Muscle layer of colon (tissue), 2 donors: ENCODE results near the gene RBM43.

ENCODE experiments used
- H3K27ac ChIP-seq: one replicate; pipeline ENCODE4 v1.7.0; 2013; ENCODE audit warnings: low read depth, mild to moderate bottlenecking, low read length, moderate library complexity
- H3K27me3 ChIP-seq, 2 donors: one replicate each; pipeline ENCODE4 v1.7.0; 2013; ENCODE audit warnings: low read length in 2 of 2, mild to moderate bottlenecking in 2 of 2; ENCODE audit not compliant: insufficient read depth in 2 of 2, control insufficient read depth in 1 of 2
- H3K36me3 ChIP-seq: one replicate; pipeline ENCODE4 v1.7.0; 2013; ENCODE audit warnings: mild to moderate bottlenecking, low read length; ENCODE audit not compliant: insufficient read depth
- H3K4me1 ChIP-seq: one replicate; pipeline ENCODE4 v1.7.0; 2013; ENCODE audit warnings: mild to moderate bottlenecking, low read length; ENCODE audit not compliant: insufficient read depth
- H3K4me3 ChIP-seq, 2 donors: one replicate each; pipeline ENCODE4 v1.7.0; 2013; ENCODE audit warnings: low read length in 2 of 2, low read depth in 1 of 2, mild to moderate bottlenecking in 1 of 2, moderate library complexity in 1 of 2
- H3K9ac ChIP-seq: one replicate; pipeline ENCODE4 v1.7.0; 2013; ENCODE audit warnings: low read length
- H3K9me3 ChIP-seq: one replicate; pipeline ENCODE4 v1.7.0; 2013; ENCODE audit warnings: mild to moderate bottlenecking, low read length
- donor health status: abdominal sarcoma.
- donor health status: Adenocarcinoma of cecum.

Gene RBM43

GRCh38 chr2:151289972-151290866 is 28.6 kb upstream of the RBM43 start:
- Histone ChIP-seq H3K4me1 (peaks cover 10% of the 10 kb centered on the region), H3K4me3 (peak overlapping the region; percentile 34 to 76), H3K9me3 (no peaks in the 10 kb centered on the region), H3K36me3 (no peaks in the 10 kb centered on the region), H3K27me3 (no peaks in the 10 kb centered on the region), H3K9ac (peak overlapping the region; percentile 36), H3K27ac (peak overlapping the region; percentile 84)

DNA sequence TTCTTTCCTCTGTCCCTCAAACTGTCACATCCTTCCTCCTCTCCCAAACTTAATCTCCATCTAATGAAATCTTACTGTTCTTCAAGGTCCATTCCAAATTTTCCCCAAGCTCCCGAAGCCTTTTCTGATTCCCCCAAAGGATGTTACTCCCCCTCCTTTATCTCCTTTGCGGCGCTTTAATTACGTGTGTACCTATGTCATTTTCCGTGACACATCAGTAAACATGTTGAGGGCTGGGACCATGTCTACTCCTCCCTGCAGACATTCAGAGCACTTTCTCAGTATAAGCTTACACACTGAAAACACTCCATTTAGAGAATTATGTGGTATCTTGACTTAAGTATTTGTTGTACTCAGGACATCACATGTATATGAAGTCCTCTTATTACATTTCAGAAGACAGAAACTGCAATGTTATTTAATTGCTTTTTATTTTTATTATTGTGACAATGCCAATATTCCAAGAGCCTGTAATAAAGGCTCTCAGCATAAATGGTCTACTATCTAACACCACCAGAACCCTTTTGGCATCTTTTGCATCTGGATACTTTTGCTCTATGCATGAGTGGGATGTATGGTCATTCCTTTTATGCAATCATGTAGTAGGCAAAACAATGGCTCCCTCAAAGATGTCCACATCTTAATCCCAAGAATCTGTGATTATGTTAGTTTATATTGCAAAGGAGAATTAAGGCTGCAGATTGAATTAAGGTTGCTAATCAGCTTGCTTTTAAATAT is 26.0 kb upstream of the RBM43 start:
- Histone ChIP-seq H3K27ac (no peak overlapping the region), H3K4me3 (no peak overlapping the region), H3K36me3 (no peaks in the 10 kb centered on the region), H3K27me3 (no peaks in the 10 kb centered on the region), H3K4me1 (peaks cover 10% of the 10 kb centered on the region), H3K9me3 (no peaks in the 10 kb centered on the region), H3K9ac (no peak overlapping the region)

- no peaks in the 10 kb centered on the region for H3K27me3 ChIP-seq
- H3K27ac ChIP-seq = no peak overlapping the region
- peaks cover under 1% of the 10 kb centered on the region for H3K4me1 ChIP-seq
- no peaks in the 10 kb centered on the region for H3K9me3 ChIP-seq
- no peak overlapping the region for H3K9ac ChIP-seq
- no peak overlapping the region for H3K4me3 ChIP-seq
- peaks cover 14% of the 10 kb centered on the region for H3K36me3 ChIP-seq
These were observed 20.7 kb upstream of the RBM43 start for GRCh38 chr2:151282401-151282800.

DNA sequence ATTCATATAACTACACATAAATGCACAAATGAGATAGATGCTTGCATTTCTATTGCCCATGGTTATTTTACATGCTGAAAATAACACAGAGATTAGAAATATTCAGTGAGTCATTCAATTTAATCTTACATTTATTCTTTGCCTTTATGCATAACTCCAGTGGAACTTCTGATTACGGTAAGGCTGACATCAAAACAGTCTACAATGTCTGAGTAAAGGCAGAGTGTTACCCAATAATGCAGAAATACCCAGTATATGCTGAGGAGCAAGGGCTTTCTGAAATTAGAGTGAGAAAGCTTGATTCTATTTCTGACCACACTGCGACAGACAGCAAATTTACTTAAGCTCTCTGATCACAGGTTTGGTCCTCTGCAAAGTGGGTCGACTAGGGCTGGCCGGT is 18.6 kb upstream of the RBM43 start:
- no peaks in the 10 kb centered on the region for H3K27me3 ChIP-seq
- H3K4me1 ChIP-seq = no peaks in the 10 kb centered on the region
- no peaks in the 10 kb centered on the region for H3K9me3 ChIP-seq
- no peak overlapping the region for H3K9ac ChIP-seq
- no peak overlapping the region for H3K4me3 ChIP-seq
- peaks cover 29% of the 10 kb centered on the region for H3K36me3 ChIP-seq
- H3K27ac ChIP-seq = no peak overlapping the region

DNA sequence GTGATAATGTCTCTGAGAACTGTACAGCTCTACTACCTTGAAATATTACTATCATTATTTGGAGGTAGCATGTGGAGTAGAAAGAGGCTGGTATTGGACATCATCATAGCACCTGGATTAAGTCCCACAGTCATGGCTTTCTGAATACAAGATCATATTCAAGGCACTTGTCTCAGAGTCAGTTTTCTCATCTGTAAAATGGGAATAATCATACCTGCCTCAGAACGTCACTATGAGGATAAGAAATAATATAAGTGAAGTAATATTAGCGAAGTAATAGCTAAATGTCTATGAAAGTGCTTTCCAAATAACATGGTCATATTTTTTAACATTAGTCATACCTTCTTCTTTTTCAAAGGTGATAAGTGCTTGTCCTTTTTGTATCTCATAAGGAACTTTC is 16.8 kb upstream of the RBM43 start:
- Histone ChIP-seq H3K4me1 (no peaks in the 10 kb centered on the region), H3K4me3 (no peak overlapping the region), H3K9ac (no peak overlapping the region), H3K27me3 (no peaks in the 10 kb centered on the region), H3K9me3 (no peaks in the 10 kb centered on the region), H3K36me3 (peaks cover 29% of the 10 kb centered on the region), H3K27ac (no peak overlapping the region)

DNA sequence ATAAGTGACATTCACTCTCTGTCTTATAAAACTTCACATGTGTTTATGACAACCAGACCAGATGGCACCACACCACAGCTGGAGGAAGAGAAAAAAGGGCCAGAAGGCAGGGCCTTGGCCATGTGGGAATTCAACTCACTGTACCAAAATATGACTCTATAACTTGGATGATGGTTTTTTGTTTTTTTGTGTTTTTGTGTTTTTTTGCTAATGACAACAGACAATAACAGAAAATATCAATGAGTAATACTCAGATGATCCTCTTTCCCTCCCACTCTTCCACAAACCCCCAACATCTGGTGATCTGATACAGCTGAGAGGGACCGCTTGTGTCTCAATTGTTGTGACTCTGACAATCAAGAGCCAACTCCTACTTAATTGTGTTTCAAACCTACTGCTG is 15.4 kb upstream of the RBM43 start:
- Histone ChIP-seq H3K27me3 (no peaks in the 10 kb centered on the region), H3K9me3 (no peaks in the 10 kb centered on the region), H3K4me3 (no peak overlapping the region), H3K4me1 (no peaks in the 10 kb centered on the region), H3K36me3 (peaks cover 30% of the 10 kb centered on the region), H3K27ac (no peak overlapping the region), H3K9ac (no peak overlapping the region)

GRCh38 chr2:151275291-151275690 is 13.6 kb upstream of the RBM43 start:
- Histone ChIP-seq H3K36me3 (peaks cover 30% of the 10 kb centered on the region), H3K4me3 (no peak overlapping the region), H3K9ac (no peak overlapping the region), H3K27me3 (no peaks in the 10 kb centered on the region), H3K9me3 (no peaks in the 10 kb centered on the region), H3K27ac (no peak overlapping the region), H3K4me1 (no peaks in the 10 kb centered on the region)

GRCh38 chr2:151271824-151272223 is 10.2 kb upstream of the RBM43 start:
- Histone ChIP-seq H3K4me1 (no peaks in the 10 kb centered on the region), H3K9ac (no peak overlapping the region), H3K27me3 (no peaks in the 10 kb centered on the region), H3K9me3 (no peaks in the 10 kb centered on the region), H3K27ac (no peak overlapping the region), H3K4me3 (no peak overlapping the region), H3K36me3 (peaks cover 26% of the 10 kb centered on the region)

DNA sequence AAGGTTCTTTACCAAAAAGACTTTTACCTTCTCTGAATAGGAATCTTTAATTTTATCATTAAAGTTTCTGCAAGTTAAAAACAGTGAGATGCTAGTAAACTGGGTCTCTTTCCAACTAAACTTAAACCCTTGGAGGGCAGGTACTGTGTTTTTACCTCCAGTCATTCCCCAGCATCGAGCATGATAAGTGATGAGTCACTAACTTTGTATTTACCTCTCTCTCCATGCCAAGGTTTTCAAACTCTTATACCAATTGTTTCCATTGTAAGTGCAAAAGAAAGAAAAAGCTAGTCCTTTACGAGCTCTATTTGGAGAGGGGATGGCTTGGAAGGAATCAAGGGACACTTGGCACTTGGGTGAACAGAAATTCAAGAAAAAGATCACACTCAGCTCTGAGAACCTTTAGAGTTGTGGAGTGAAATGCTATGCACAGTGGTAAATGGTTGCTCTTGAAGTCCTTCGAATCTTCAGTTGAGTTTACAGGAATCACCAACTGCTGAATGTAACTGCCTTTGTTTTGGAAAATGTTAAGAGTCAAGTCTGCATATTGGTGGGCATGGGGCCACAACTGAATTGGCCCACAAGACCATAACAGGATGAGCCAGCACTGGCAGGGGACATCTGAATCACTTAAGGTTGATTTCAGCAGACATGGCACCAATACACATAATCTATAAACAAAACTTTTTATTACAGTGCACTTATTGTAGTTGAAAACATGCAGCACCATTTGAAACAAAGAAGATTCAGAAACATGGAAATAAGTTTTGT is 8.3 kb upstream of the RBM43 start:
- Histone ChIP-seq H3K27ac (no peak overlapping the region), H3K4me1 (no peaks in the 10 kb centered on the region), H3K36me3 (peaks cover 16% of the 10 kb centered on the region)

GRCh38 chr2:151268085-151268484 is 6.4 kb upstream of the RBM43 start:
- Histone ChIP-seq H3K9me3 (no peaks in the 10 kb centered on the region), H3K27me3 (no peaks in the 10 kb centered on the region), H3K9ac (no peak overlapping the region)

More for the DNA sequence above, 8.3 kb upstream of the RBM43 start:
- H3K9ac ChIP-seq = no peak overlapping the region
- no peaks in the 10 kb centered on the region for H3K27me3 ChIP-seq
- H3K9me3 ChIP-seq = no peaks in the 10 kb centered on the region
- no peak overlapping the region for H3K4me3 ChIP-seq

GRCh38 chr2:151267537-151267936 is 5.9 kb upstream of the RBM43 start:
- peaks cover 14% of the 10 kb centered on the region for H3K36me3 ChIP-seq
- H3K4me3 ChIP-seq = no peak overlapping the region
- H3K9me3 ChIP-seq = no peaks in the 10 kb centered on the region
- H3K4me1 ChIP-seq = no peaks in the 10 kb centered on the region
- no peaks in the 10 kb centered on the region for H3K27me3 ChIP-seq
- H3K9ac ChIP-seq = no peak overlapping the region
- H3K27ac ChIP-seq = no peak overlapping the region

More at GRCh38 chr2:151268085-151268484, 6.4 kb upstream of the RBM43 start:
- Histone ChIP-seq H3K4me3 (no peak overlapping the region), H3K4me1 (no peaks in the 10 kb centered on the region), H3K36me3 (peaks cover 16% of the 10 kb centered on the region), H3K27ac (no peak overlapping the region)
